OCI-LY1 (cell line): ENCODE measurements around the gene CRYM.

ENCODE experiments used
- CTCF ChIP-seq: fragments of 200-600 bp; sonication (generic), shearing (Covaris generic); IDR thresholded peaks from 2 replicates; pipeline ENCODE4 v1.5.1; 2017; ENCODE audit warnings: mild to moderate bottlenecking, antibody characterized with exemption, low read length, moderate library complexity, mixed read lengths
- EZH2 ChIP-seq: fragments of 200-600 bp; sonication (generic), shearing (Covaris generic); IDR thresholded peaks from 2 replicates; pipeline ENCODE4 v1.8.0; 2017; ENCODE audit warnings: borderline replicate concordance, mixed run types, mild to moderate bottlenecking, antibody characterized with exemption, low read length, moderate library complexity, mixed read lengths

- TF ChIP-seq CTCF (no peak), EZH2 (no peak)
These were observed 13.5 kb downstream of the CRYM start for GRCh38 chr16:21264571-21265036.
